HepG2 (cell line): ENCODE results near the gene RBCK1. TPM values are rescaled to one million over a fixed set of nuclear protein-coding genes. Genes with fewer than 3 reads are reported as not detected.
A peak's percentile ranks its signal among the peaks of the same experiment; 100 is the strongest.

Experiments
- ATF7-NPFF ChIP-seq: sonication (generic); formaldehyde crosslinking; IDR thresholded peaks from 2 replicates; pipeline ENCODE4 v1.8.1; 2023; ENCODE audit warnings: mild to moderate bottlenecking, low read depth, missing genetic modification reagents, moderate library complexity
- BCL6 ChIP-seq: IDR thresholded peaks from 2 replicates; pipeline ENCODE4 v1.6.1; 2016; ENCODE audit warnings: missing genetic modification reagents, missing compliant biosample characterization
- CENPT ChIP-seq: sonication (generic); formaldehyde crosslinking; IDR thresholded peaks from 2 replicates; pipeline ENCODE4 v1.8.0; 2022; ENCODE audit warnings: low read depth, mild to moderate bottlenecking, moderate library complexity, missing genetic modification reagents
- DMAP1 ChIP-seq: IDR thresholded peaks from 2 replicates; pipeline ENCODE4 v1.6.1; 2016
- FOXP1 ChIP-seq, 2 experiments: fragments of 450-650 bp in 1 of 2; IDR thresholded peaks; 2 replicates each; pipeline ENCODE4 v1.6.1; 2017 to 2018; ENCODE audit warnings: antibody characterized with exemption in 1 of 2
- HNF4A ChIP-seq: sonication (generic); formaldehyde crosslinking; IDR thresholded peaks from 2 replicates; pipeline ENCODE4 v1.4.0; 2020; ENCODE audit warnings: missing genetic modification reagents
- HOXD1 ChIP-seq: sonication (generic); formaldehyde crosslinking; IDR thresholded peaks from 2 replicates; pipeline ENCODE4 v1.5.0; 2020; ENCODE audit warnings: missing genetic modification reagents
- ISL2 ChIP-seq: sonication (generic); formaldehyde crosslinking; IDR thresholded peaks from 2 replicates; pipeline ENCODE4 v1.5.0; 2020; ENCODE audit warnings: missing genetic modification reagents
- SAP130 ChIP-seq: IDR thresholded peaks from 2 replicates; pipeline ENCODE4 v1.6.1; 2016; ENCODE audit warnings: low read depth
- SOX5 ChIP-seq: IDR thresholded peaks from 2 replicates; pipeline ENCODE4 v1.6.1; 2016; ENCODE audit warnings: borderline replicate concordance
- ZC3H13 ChIP-seq: sonication (generic); formaldehyde crosslinking; IDR thresholded peaks from 2 replicates; pipeline ENCODE4 v1.8.1; 2023; ENCODE audit warnings: mild to moderate bottlenecking, missing genetic modification reagents, moderate library complexity
- ZFP1 ChIP-seq: IDR thresholded peaks from 2 replicates; pipeline ENCODE4 v1.6.1; 2016
- ZFP62 ChIP-seq: sonication (generic); formaldehyde crosslinking; IDR thresholded peaks from 2 replicates; pipeline ENCODE4 v1.4.0; 2020; ENCODE audit warnings: missing genetic modification reagents
- ZNF232 ChIP-seq: sonication (generic); formaldehyde crosslinking; IDR thresholded peaks from 2 replicates; pipeline ENCODE4 v1.4.0; 2020; ENCODE audit warnings: missing genetic modification reagents, borderline replicate concordance
- ZNF253 ChIP-seq: sonication (generic); formaldehyde crosslinking; IDR thresholded peaks from 2 replicates; pipeline ENCODE4 v1.8.0; 2022; ENCODE audit warnings: mild to moderate bottlenecking, missing genetic modification reagents, borderline replicate concordance
- ZNF264 ChIP-seq: sonication (generic); formaldehyde crosslinking; IDR thresholded peaks from 2 replicates; pipeline ENCODE4 v1.4.0; 2020; ENCODE audit warnings: missing genetic modification reagents
- ZNF33B ChIP-seq: sonication (generic); formaldehyde crosslinking; IDR thresholded peaks from 2 replicates; pipeline ENCODE4 v1.5.1; 2020; ENCODE audit warnings: mild to moderate bottlenecking, missing genetic modification reagents
- ZNF446 ChIP-seq: sonication (generic); formaldehyde crosslinking; IDR thresholded peaks from 2 replicates; pipeline ENCODE4 v1.5.0; 2020; ENCODE audit warnings: mild to moderate bottlenecking, missing genetic modification reagents
- ZNF556 ChIP-seq: sonication (generic); formaldehyde crosslinking; IDR thresholded peaks from 2 replicates; pipeline ENCODE4 v1.4.0; 2020; ENCODE audit warnings: mild to moderate bottlenecking, missing genetic modification reagents, borderline replicate concordance
- ZNF557 ChIP-seq: sonication (generic); formaldehyde crosslinking; IDR thresholded peaks from 2 replicates; pipeline ENCODE4 v1.4.0; 2020; ENCODE audit warnings: missing genetic modification reagents
- ZNF605 ChIP-seq: sonication (generic); formaldehyde crosslinking; IDR thresholded peaks from 2 replicates; pipeline ENCODE4 v1.8.0; 2022; ENCODE audit warnings: mild to moderate bottlenecking, missing genetic modification reagents
- ZNF629 ChIP-seq: sonication (generic); formaldehyde crosslinking; conservative IDR thresholded peaks from 2 replicates; pipeline ENCODE4 v1.5.0; 2020; ENCODE audit warnings: missing genetic modification reagents
- ZNF75D ChIP-seq: sonication (generic); formaldehyde crosslinking; IDR thresholded peaks from 2 replicates; pipeline ENCODE4 v1.8.1; 2023; ENCODE audit warnings: missing genetic modification reagents, mild to moderate bottlenecking, borderline replicate concordance
- ZNF775 ChIP-seq: sonication (generic); formaldehyde crosslinking; IDR thresholded peaks from 2 replicates; pipeline ENCODE4 v1.4.0; 2020; ENCODE audit warnings: missing genetic modification reagents, mild to moderate bottlenecking, moderate library complexity, borderline replicate concordance
- ZNF777 ChIP-seq: sonication (generic); formaldehyde crosslinking; IDR thresholded peaks from 2 replicates; pipeline ENCODE4 v1.4.0; 2020; ENCODE audit warnings: missing genetic modification reagents
- ZXDC ChIP-seq: sonication (generic); formaldehyde crosslinking; IDR thresholded peaks from 2 replicates; pipeline ENCODE4 v1.5.0; 2020; ENCODE audit warnings: mild to moderate bottlenecking, missing genetic modification reagents
- polyA plus RNA-seq, 8 experiments: library from polyadenylated mRNA; depleted of rRNA in 3 of 8; stranded (reverse) in 7 of 8; unstranded in 1 of 8; fragments of >200 nt; fragmentation: Illumina TruSeq in 4 of 8; extraction: Trizol in 4 of 8; gene quantifications; 2 replicates each; pipeline versions ENCODE4 v1.2.1 to v1.2.3, GENCODE V29; 2011 to 2016; ENCODE audit warnings: low read depth in 4 of 8, missing spikeins in 1 of 8, mixed read lengths in 1 of 8; ENCODE audit not compliant: insufficient read depth in 1 of 8
- total RNA-seq, 5 experiments: library from RNA; depleted of rRNA; stranded (reverse); fragments of >200 nt; fragmentation: Illumina TruSeq; extraction: Trizol; gene quantifications; 2 replicates each; pipeline ENCODE4 v1.2.3, GENCODE V29; 2016; ENCODE audit warnings: low read depth in 1 of 5
- TF ChIP-seq, protein P1 (sequence below): sonication (generic); formaldehyde crosslinking; IDR thresholded peaks from 2 replicates; pipeline ENCODE4 v1.8.1; 2023; ENCODE audit warnings: mild to moderate bottlenecking, missing genetic modification reagents, borderline replicate concordance
- TF ChIP-seq, protein P2 (sequence below): sonication (generic); formaldehyde crosslinking; IDR thresholded peaks from 2 replicates; pipeline ENCODE4 v1.5.0; 2020; ENCODE audit warnings: mild to moderate bottlenecking, missing genetic modification reagents

The RBCK1 gene
- total and polyA plus RNA-seq, 2 of the 13 experiments (the other 11 are each of a cell fraction or from before 2014, with no cell fraction given), result 149 to 215 TPM

DNA sequence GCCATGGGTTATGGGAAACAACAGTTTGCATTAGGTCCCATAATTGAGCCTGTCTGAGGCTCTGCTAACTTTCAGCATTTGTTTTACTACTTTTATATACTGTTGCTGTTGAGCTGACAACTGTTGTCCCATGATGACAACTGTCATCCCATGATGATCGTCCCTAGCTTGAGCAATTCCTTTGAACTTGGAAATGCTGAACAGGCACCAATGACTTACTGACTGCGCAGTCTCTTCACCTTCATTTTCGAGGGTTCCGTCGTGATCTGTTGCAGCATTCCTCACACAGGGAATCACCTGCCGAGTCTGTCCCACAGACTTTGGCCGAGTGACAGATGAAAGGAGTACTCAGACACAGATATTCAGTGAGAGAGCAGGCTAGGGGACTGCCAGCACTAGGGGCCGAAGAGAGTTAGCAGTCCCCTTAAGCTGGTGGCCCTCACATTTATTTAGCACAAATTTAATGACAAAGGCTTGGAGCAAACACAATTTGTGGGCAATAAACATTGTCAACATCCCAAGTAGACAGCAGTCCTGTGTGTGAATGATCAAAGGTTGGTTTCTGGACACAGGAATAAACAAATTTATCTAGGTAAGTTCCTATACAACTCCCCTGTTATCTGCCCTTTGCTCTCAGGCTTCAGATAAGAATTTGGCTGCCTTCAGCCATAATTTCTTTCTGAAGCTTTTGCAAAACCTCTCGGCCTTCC is 64.2 kb downstream of the RBCK1 start (continued):
- TF ChIP-seq BCL6 (CRISPR knock-in tag) (no peak), ZNF775 (CRISPR knock-in tag) (no peak), ZNF264 (CRISPR knock-in tag) (peak; percentile 68; the same call in 1 of the 2 replicates), ZC3H13 (CRISPR knock-in tag) (0 out of 2 replicates have a peak, but pooled peaks have one; percentile 23), ZNF232 (CRISPR knock-in tag) (peak; percentile 63; the same call in 1 of the 2 replicates), HNF4A (peak; percentile 72), ZFP1 (peak; percentile 66), ZNF556 (CRISPR knock-in tag) (0 out of 2 replicates have a peak, but pooled peaks have one; percentile 72), ZNF557 (CRISPR knock-in tag) (0 out of 2 replicates have a peak, but pooled peaks have one; percentile 64), ZXDC (0 out of 2 replicates have a peak, but pooled peaks have one; percentile 33), SAP130 (CRISPR knock-in tag) (peak; percentile 52; the same call in 1 of the 2 replicates), FOXP1 (IDR thresholded peaks at IDR 0.05) (peak; percentile 12; the same call in 1 of the 2 replicates), FOXP1 (CRISPR knock-in tag; IDR thresholded peaks at IDR 0.05) (peak; percentile 93), ATF7-NPFF (CRISPR knock-in tag) (no peak), ISL2 (CRISPR knock-in tag) (peak; percentile 80), ZNF777 (CRISPR knock-in tag) (no peak), HOXD1 (0 out of 2 replicates have a peak, but pooled peaks have one; percentile 42), ZNF33B (CRISPR knock-in tag) (0 out of 2 replicates have a peak, but pooled peaks have one; percentile 28), ZNF629 (no peak), ZNF253 (peak; percentile 100), SOX5 (peak; percentile 37; the same call in 1 of the 2 replicates), DMAP1 (CRISPR knock-in tag) (0 out of 2 replicates have a peak, but pooled peaks have one; percentile 50), CENPT (CRISPR knock-in tag) (no peak), ZNF75D (CRISPR knock-in tag) (no peak), ZNF446 (CRISPR knock-in tag) (0 out of 2 replicates have a peak, but pooled peaks have one; percentile 56), ZFP62 (no peak), ZNF605 (CRISPR knock-in tag) (no peak)
- TF ChIP-seq, protein P1, sequence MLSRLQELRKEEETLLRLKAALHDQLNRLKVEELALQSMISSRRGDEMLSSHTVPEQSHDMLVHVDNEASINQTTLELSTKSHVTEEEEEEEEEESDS (CRISPR knock-in tag), result 0 out of 2 replicates have a peak, but pooled peaks have one; percentile 27
- TF ChIP-seq, protein P2, sequence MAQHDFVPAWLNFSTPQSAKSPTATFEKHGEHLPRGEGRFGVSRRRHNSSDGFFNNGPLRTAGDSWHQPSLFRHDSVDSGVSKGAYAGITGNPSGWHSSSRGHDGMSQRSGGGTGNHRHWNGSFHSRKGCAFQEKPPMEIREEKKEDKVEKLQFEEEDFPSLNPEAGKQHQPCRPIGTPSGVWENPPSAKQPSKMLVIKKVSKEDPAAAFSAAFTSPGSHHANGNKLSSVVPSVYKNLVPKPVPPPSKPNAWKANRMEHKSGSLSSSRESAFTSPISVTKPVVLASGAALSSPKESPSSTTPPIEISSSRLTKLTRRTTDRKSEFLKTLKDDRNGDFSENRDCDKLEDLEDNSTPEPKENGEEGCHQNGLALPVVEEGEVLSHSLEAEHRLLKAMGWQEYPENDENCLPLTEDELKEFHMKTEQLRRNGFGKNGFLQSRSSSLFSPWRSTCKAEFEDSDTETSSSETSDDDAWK (CRISPR knock-in tag), result 0 out of 2 replicates have a peak, but pooled peaks have one; percentile 38
